ENCODE results near the gene ZNF845.

Gene ZNF845

DNA sequence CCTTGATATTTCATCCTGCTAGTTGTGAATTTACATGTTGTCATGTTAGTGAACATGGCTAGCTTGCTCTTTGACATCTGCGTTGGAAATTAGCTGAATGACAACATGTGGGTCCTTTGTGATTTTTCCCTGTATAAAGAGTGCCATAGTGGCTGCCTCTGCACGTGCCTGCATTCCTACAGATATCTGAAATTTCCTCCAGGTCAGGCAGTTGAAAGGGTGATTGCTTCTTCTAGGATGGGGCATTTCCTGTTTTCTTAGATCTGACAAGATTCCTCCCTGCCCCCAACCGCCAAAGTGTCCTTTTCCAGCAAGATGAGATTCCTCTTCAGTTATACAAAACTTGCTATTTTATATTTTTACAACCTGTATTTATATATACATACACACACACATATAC lies 40.7 kb downstream of the ZNF845 start:
- H3K9me3 ChIP-seq (replicated peaks; ENCODE audit: insufficient read depth, low read length) = no peaks in the 10 kb centered on the region
- no peak overlapping the region for H3K4me2 ChIP-seq (ENCODE audit: low read depth, low read length)
- no peaks in the 10 kb centered on the region for H3F3A ChIP-seq (ENCODE audit: insufficient read depth, low read length)
- H3K79me2 ChIP-seq (ENCODE audit: low read length) = no peaks in the 10 kb centered on the region
- no peaks in the 10 kb centered on the region for H3K4me1 ChIP-seq (ENCODE audit: low read length)
- H3K4me3 ChIP-seq (ENCODE audit: low read length) = no peak overlapping the region
- no peaks in the 10 kb centered on the region for H3K27me3 ChIP-seq (replicated peaks; ENCODE audit: insufficient read depth, low read length)
- TF ChIP-seq EZH2 (optimal IDR thresholded peaks at IDR 0.05; ENCODE audit: low read depth, low read length) (no peak), EZH2phosphoT487 (IDR thresholded peaks at IDR 0.05; ENCODE audit: low read length) (no peak)
- TF ChIP-seq, protein P1, sequence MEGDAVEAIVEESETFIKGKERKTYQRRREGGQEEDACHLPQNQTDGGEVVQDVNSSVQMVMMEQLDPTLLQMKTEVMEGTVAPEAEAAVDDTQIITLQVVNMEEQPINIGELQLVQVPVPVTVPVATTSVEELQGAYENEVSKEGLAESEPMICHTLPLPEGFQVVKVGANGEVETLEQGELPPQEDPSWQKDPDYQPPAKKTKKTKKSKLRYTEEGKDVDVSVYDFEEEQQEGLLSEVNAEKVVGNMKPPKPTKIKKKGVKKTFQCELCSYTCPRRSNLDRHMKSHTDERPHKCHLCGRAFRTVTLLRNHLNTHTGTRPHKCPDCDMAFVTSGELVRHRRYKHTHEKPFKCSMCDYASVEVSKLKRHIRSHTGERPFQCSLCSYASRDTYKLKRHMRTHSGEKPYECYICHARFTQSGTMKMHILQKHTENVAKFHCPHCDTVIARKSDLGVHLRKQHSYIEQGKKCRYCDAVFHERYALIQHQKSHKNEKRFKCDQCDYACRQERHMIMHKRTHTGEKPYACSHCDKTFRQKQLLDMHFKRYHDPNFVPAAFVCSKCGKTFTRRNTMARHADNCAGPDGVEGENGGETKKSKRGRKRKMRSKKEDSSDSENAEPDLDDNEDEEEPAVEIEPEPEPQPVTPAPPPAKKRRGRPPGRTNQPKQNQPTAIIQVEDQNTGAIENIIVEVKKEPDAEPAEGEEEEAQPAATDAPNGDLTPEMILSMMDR (IDR thresholded peaks at IDR 0.05; ENCODE audit: low read length) = no peak
- H4K20me1 ChIP-seq (ENCODE audit: insufficient read depth, low read length) = no peaks in the 10 kb centered on the region
- H2AFZ ChIP-seq (ENCODE audit: low read length) = no peak overlapping the region
- DNase-seq = no peak
- H3K9ac ChIP-seq (ENCODE audit: low read length) = no peak overlapping the region
- no peak overlapping the region for H3K27ac ChIP-seq (ENCODE audit: low read length)
- no peaks in the 10 kb centered on the region for H3K36me3 ChIP-seq (replicated peaks; ENCODE audit: insufficient read depth, low read length)
- no peaks in the 10 kb centered on the region for H3K9me2 ChIP-seq (replicated peaks; ENCODE audit: insufficient read depth, low read length)

DNA sequence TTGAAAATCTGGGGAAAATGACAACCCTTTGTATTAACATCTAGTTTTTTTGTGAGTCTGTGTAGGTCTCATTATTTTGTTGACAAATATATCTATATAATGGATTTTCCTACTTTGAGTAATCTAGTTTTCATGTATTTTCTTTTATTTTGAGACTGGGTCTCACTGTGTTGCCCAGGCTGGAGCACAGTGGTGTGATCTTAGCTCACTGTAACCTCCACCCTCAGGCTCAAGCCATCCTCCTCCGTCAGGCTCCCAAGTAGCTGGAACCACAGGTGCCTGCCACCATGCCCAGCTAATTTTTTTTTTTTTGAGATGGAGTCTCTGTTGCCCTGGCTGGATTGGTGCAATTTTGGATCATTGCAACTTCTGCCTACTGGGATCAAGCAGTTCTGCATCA lies 41.2 kb downstream of the ZNF845 start:
- Histone ChIP-seq H4K20me1 (ENCODE audit: insufficient read depth, low read length) (no peaks in the 10 kb centered on the region), H2AFZ (ENCODE audit: low read length) (no peak overlapping the region), H3K9me3 (replicated peaks; ENCODE audit: insufficient read depth, low read length) (no peaks in the 10 kb centered on the region), H3K9ac (ENCODE audit: low read length) (no peak overlapping the region), H3K79me2 (ENCODE audit: low read length) (no peaks in the 10 kb centered on the region), H3K9me2 (replicated peaks; ENCODE audit: insufficient read depth, low read length) (no peaks in the 10 kb centered on the region), H3K4me1 (ENCODE audit: low read length) (no peaks in the 10 kb centered on the region), H3K4me2 (ENCODE audit: low read depth, low read length) (no peak overlapping the region), H3K4me3 (ENCODE audit: low read length) (no peak overlapping the region), H3F3A (ENCODE audit: insufficient read depth, low read length) (no peaks in the 10 kb centered on the region), H3K27me3 (replicated peaks; ENCODE audit: insufficient read depth, low read length) (no peaks in the 10 kb centered on the region), H3K36me3 (replicated peaks; ENCODE audit: insufficient read depth, low read length) (no peaks in the 10 kb centered on the region), H3K27ac (ENCODE audit: low read length) (no peak overlapping the region)
- DNase-seq = no peak
- TF ChIP-seq EZH2 (optimal IDR thresholded peaks at IDR 0.05; ENCODE audit: low read depth, low read length) = no peak
- TF ChIP-seq, protein P1 (IDR thresholded peaks at IDR 0.05; ENCODE audit: low read length) = no peak

DNA sequence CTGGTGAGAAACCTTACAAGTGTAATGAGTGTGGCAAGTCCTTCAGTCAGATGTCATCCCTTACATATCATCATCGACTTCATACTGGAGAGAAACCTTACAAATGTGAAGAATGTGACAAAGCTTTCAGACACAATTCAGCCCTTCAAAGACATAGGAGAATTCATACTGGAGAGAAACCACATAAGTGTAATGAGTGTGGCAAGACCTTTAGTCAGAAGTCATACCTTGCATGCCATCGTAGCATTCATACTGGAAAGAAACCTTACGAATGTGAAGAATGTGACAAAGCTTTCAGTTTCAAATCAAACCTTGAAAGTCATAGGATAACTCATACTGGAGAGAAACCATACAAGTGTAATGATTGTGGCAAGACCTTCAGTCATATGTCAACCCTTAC lies 47.8 kb downstream of the ZNF845 start:
- no peak for DNase-seq
- H3K36me3 ChIP-seq (replicated peaks; ENCODE audit: insufficient read depth, low read length) = no peaks in the 10 kb centered on the region
- H3K4me3 ChIP-seq (ENCODE audit: low read length) = no peak overlapping the region
- no peaks in the 10 kb centered on the region for H3K4me1 ChIP-seq (ENCODE audit: low read length)
- no peak overlapping the region for H3K4me2 ChIP-seq (ENCODE audit: low read depth, low read length)
- no peaks in the 10 kb centered on the region for H3F3A ChIP-seq (ENCODE audit: insufficient read depth, low read length)
- H2AFZ ChIP-seq (ENCODE audit: low read length) = no peak overlapping the region
- no peak overlapping the region for H3K9ac ChIP-seq (ENCODE audit: low read length)
- H3K27me3 ChIP-seq (replicated peaks; ENCODE audit: insufficient read depth, low read length) = no peaks in the 10 kb centered on the region
- H3K27ac ChIP-seq (ENCODE audit: low read length) = no peak overlapping the region
- H4K20me1 ChIP-seq (ENCODE audit: insufficient read depth, low read length) = no peaks in the 10 kb centered on the region
- H3K79me2 ChIP-seq (ENCODE audit: low read length) = no peaks in the 10 kb centered on the region
- no peaks in the 10 kb centered on the region for H3K9me2 ChIP-seq (replicated peaks; ENCODE audit: insufficient read depth, low read length)
- H3K9me3 ChIP-seq (replicated peaks; ENCODE audit: insufficient read depth, low read length) = no peaks in the 10 kb centered on the region
- no peak for TF ChIP-seq EZH2 (optimal IDR thresholded peaks at IDR 0.05; ENCODE audit: low read depth, low read length)
- TF ChIP-seq, protein P1 (IDR thresholded peaks at IDR 0.05; ENCODE audit: low read length) = no peak
- no peak for TF ChIP-seq EZH2phosphoT487 (IDR thresholded peaks at IDR 0.05; ENCODE audit: low read length)
